ENCODE results near the gene NOP56. TPM values are rescaled to one million over a fixed set of nuclear protein-coding genes. Genes with fewer than 3 reads are reported as not detected.

The NOP56 gene
- total RNA-seq, 1 donor from 2014 or later: 381 TPM

DNA sequence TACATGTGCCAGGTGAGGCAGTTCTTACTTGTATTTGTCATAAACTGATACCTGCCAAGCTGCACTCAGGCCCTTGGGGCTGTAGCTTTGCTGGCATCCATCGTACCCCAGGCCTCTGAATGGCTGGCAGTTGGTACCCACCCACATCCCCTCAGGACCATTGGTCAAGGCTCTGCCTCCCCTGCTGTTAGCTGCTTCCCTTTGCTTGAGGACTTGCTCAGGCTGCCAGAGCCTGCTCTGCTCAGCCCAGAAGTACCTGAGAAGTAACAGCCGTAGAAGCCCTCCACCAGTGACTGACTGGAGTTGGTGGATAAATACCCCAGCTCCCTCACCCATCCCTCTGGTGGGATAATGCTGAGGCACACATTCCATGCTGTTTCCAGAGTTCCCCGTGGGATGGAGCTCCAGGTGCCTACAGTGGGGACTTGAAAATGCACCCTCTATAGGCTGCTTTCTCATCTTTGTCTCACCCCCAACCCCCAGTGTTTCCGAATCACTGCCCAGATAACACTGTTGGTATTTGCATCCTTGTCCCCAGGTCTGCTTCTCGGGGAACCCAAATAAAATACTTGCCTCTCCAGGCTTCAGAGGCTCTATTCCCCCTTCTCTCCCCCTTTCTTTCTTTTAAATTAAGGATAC is 47.5 kb downstream of the NOP56 start:
- intact Hi-C loops (cut with micrococcal nuclease): no loop called here

DNA sequence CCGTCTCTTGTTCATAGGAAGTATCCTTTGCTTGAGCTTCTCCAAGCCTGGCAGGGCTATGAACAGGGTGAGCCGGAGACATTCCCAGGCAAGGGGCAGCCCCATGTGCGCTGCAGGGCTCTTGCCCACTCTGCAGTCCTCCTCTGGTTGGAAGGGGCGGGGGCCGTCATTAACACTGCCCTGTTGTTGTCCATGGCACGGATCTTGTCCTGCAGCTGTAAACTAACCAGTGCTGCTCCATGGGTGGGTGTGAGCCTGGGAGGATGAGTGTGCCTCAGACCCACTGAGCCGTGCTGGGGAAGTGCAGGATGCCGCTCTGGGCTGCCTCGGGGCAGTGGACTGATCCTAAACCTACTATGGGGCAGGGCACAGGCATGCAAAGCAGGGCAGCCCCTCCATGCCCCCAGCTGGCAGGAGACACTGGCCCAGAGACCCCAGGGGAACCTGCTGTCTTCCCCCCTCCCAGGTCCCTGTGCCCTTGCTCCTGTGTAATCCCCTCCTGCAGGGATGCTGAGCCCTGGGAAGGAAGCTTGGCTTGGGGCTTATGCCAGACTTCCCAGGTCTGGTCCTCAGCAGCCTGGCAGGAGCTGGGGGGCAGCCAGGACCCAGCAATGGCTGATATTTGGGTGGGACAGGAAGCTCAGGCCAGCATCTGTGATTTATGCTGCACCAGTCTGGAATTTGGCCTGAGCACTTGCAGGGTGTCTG is 48.6 kb downstream of the NOP56 start:
- intact Hi-C loops (cut with micrococcal nuclease): no loop called here

DNA sequence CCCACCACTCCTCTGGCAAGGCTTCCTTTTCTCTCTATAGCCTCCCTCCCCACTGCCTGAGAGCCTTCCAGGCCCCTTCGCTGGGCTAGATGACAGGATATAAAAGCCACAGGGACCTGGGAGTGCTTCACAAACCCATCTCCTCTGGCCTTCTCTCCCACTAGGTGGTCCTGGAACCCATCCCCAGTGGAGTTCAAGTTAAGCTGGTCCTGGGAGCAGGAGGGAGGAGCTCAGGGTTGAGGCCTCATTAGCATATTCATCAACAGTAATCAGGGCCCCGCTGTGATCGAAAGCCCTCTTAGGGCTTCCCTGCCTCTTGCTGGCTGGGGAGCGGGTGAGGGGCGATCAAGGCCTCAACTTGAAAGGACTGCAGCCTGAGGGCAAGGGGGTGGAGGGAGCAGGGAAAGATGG is 49.2 kb downstream of the NOP56 start:
- intact Hi-C loops (cut with micrococcal nuclease): no loop called here

DNA sequence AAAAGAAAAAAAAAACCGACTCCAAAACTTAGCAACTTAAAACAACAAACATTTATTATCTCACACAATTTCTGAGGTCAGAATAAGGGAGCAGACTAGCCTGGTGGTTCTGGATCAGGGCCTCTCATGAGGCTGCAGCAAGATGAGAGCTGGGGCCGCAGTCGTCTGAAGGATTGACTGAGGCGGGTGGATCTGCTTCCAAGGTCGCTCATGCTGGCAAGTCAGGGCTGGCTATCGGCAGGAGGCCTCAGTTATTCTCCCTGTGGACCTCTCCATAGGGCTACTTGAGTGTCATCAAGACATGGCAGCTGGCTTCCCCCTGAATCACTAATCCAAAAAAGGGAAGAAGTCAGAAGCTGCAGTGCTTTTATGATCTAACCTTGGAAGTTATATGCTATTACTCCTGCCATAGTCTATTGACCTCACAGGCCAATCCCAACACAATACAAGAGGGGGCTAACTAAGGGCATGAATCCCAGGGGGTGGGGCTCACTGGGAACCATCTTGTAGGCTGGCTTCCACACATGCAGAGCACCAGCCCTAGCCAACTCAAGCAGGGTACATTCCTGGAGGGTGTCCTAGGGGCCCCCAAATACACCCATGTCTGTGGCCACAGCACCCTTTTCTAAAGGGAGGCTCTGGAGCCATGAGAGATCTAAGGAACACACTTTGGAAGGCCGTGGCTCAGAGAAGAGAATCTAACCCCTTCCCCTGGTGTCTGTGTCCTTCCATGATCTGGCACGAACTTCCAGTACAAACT is 51.5 kb downstream of the NOP56 start:
- intact Hi-C loops (cut with micrococcal nuclease): no loop called here

DNA sequence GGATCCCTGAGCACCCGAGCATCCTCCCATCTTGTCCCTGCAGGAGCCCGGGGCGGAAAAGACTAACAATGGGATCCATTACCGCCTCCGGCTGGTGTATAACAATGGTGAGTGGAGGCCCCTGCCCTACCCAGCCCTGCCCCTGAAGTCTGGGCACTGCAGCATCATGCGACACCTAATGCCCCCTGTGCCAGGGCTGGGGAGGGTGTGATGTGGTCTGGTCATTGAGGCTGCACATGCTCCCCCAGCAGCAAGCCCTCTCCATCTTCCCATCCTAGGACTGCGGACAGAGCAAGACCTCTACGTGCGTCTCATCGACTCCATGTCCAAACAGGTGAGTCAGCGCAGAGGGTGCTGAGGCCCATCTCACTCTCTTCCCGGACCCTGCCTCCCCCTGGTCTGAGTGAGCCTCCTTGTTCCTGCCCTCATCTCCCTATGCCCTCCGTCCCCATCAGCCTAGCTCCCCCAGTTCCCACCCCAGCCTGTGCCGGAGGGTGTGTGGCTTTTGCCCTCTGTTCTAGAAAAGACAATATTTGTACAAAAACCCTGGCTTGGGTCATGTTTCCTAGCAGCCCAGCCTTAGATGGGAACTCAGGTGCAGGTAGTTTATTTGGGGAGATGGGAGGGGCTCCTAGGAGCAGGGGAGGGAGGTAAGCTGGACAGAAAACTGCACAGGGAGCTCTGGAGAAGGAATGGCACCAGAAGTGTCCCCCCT is 53.7 kb downstream of the NOP56 start:
- intact Hi-C loops (cut with micrococcal nuclease): loop anchor here (1.0 kb wide), 1 partner anchor 11 kb away; no protein-coding TSS in a partner anchor

DNA sequence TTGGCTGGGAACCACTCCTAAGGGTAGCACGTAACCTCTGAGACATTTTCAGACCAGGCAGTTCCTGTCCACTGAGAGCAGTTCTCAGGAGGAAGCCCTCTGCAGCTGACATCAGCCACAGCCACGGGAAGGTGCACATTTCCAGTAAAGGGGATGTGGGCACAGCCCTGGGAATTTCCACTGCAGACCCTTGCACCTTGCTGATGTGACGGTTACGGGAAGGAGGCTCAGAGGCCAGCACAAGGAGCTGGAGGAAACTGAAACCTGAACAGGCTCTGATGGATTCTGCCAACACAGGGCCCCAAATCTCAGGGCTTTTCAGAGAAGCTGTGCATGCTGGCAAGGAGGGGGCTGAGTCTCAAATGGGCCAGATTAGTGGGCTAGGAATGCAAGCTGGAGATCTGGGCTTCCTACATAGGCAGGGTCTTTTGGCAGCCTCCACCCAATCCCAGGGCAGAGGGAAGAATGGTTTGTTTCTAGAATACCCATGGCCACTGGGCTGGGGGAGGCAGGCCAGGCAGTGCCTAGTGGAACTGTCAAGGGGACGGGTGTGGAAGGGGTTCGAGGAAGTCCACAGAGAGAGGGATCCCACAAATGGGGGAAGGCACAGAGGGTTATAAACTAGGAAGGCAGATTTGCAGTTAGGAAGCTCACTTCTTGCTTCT is 54.4 kb downstream of the NOP56 start:
- intact Hi-C loops (cut with micrococcal nuclease): loop anchor here (1.0 kb wide), 1 partner anchor 12 kb away; no protein-coding TSS in a partner anchor

DNA sequence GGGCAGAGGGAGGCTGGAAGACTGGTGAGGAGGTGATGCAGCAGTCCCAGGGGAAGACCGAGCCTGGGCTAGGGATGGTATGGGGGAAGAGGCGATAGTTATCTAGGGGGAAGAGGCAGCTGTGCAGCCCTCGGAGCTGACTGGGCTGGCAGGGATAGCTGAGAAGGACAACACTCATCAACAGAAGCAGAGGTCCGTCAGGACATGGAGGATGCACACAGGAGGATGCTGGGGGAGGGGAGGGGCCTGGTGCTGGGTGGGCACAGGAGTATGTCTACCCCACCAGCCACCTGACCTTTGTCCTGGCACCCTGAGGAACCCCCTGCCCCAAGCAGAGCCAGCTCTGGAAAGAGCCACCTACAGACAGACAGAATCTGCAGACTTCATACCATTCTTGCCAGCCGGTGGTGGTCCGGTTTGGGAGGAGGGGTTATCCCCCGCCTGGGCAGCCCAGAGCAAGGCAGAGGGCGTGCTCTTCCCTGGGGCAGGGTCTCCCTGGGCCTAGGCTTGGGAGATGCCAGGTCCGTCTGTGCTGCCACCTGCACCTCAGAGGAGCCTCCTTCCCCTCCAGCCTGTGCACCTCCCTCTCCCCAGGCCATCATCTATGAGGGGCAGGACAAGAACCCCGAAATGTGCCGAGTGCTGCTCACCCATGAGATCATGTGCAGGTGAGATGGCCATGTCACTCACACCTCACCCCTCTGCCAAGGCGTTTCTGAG is 55.1 kb downstream of the NOP56 start:
- intact Hi-C loops (cut with micrococcal nuclease): no loop called here

Other genes with a start within 250 kb of the NOP56 start
- gene SNRPB, start 181.8 kb upstream of the NOP56 start, total RNA-seq: 325 and 338 TPM in 2 replicates
- gene ZNF343, start 143.7 kb upstream of the NOP56 start, total RNA-seq: 11.7 and 12.9 TPM in 2 replicates
- gene TMC2, start 116.1 kb upstream of the NOP56 start, total RNA-seq: not detected in 2 replicates
- 109 and 111 TPM in 2 replicates for gene IDH3B, start 11.6 kb downstream of the NOP56 start, total RNA-seq
- gene EBF4, start 40.1 kb downstream of the NOP56 start, total RNA-seq: 32.4 and 33.3 TPM in 2 replicates
- gene CPXM1, start 148.0 kb downstream of the NOP56 start, total RNA-seq: 0.49 and 0.51 TPM in 2 replicates
- gene C20orf141, start 162.4 kb downstream of the NOP56 start, total RNA-seq: not detected in 2 replicates
- gene TMEM239, start 163.7 kb downstream of the NOP56 start, total RNA-seq: not detected in 2 replicates
- gene PCED1A, start 188.0 kb downstream of the NOP56 start, total RNA-seq: 23.0 TPM in 2 replicates
- gene VPS16, start 188.1 kb downstream of the NOP56 start, total RNA-seq: 61.1 and 63.6 TPM in 2 replicates
- gene PTPRA, start 220.8 kb downstream of the NOP56 start, total RNA-seq: 67.0 and 68.5 TPM in 2 replicates

Measured in T-helper 1 cell treated with Interleukin-12 subunit alpha and Interleukin-12 subunit beta and Interleukin-4 antibody, amounts not matched to agents 30 ng/mL and 1 ng/mL, for 36 hours (primary cell).